Measurements from ENCODE around the gene NADSYN1.

NADSYN1 gene

GRCh38 chr11:71458146-71459070, 5.4 kb downstream of the NADSYN1 start:
- H3K36me3 ChIP-seq (ENCODE audit: control insufficient read depth in 1 of 2, insufficient read depth in 2 of 2, low read length in 2 of 2), result peaks cover 56 to 83% of the 10 kb centered on the region in 2 donors
- H3K9me3 ChIP-seq (ENCODE audit: control insufficient read depth in 1 of 2, low read length in 2 of 2), result no peaks in the 10 kb centered on the region
- H3K9ac ChIP-seq (ENCODE audit: low read depth in 1 of 2, low read length in 2 of 2), result no peak overlapping the region
- no peaks in the 10 kb centered on the region for H3K27me3 ChIP-seq (ENCODE audit: control insufficient read depth in 1 of 2, insufficient read depth in 2 of 2, low read length in 2 of 2)
- peaks cover 12 to 18% of the 10 kb centered on the region in 2 donors for H3K4me1 ChIP-seq (ENCODE audit: control insufficient read depth in 1 of 2, insufficient read depth in 2 of 2, low read length in 2 of 2)
- H3K27ac ChIP-seq (ENCODE audit: low read depth, low read length), result no peak overlapping the region
- no peak overlapping the region for H3K4me3 ChIP-seq (ENCODE audit: low read depth in 1 of 2, low read length in 2 of 2)

GRCh38 chr11:71459076-71459766, 6.2 kb downstream of the NADSYN1 start:
- Histone ChIP-seq H3K27me3 (ENCODE audit: control insufficient read depth in 1 of 2, insufficient read depth in 2 of 2, low read length in 2 of 2) (no peaks in the 10 kb centered on the region), H3K9me3 (ENCODE audit: control insufficient read depth in 1 of 2, low read length in 2 of 2) (no peaks in the 10 kb centered on the region), H3K4me1 (ENCODE audit: control insufficient read depth in 1 of 2, insufficient read depth in 2 of 2, low read length in 2 of 2) (peaks cover 8 to 10% of the 10 kb centered on the region in 2 donors), H3K4me3 (ENCODE audit: low read depth in 1 of 2, low read length in 2 of 2) (no peak overlapping the region), H3K36me3 (ENCODE audit: control insufficient read depth in 1 of 2, insufficient read depth in 2 of 2, low read length in 2 of 2) (peaks cover 56 to 90% of the 10 kb centered on the region in 2 donors), H3K27ac (ENCODE audit: low read depth, low read length) (no peak overlapping the region), H3K9ac (ENCODE audit: low read depth in 1 of 2, low read length in 2 of 2) (no peak overlapping the region)

DNA sequence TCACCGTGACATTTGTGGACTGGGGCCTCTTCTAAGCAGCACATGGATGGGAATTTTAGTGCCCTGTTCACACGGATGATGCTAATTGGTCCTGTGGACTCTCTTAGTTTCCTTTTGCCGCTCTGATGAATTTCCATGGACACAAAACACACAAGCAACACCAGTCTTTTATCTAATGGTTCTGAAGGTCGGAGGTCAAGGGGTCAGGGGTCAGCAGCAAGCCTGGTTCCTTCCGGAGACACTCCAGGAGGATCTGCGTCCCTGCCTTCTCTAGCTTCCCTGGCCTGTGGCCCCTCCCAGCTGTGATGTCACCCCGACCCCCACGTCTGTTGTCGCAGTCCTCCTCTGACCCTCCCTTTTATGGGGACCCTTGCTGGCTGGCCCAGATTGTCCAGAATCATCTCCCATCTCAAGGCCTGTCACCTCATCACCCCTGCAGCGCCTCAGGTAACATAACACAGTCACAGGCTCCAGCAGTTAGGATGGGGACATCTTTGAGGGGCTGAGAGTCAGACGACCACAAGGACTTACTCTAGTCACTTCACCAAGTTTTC, 6.8 kb downstream of the NADSYN1 start:
- Histone ChIP-seq H3K9ac (ENCODE audit: low read depth in 1 of 2, low read length in 2 of 2) (no peak overlapping the region), H3K27me3 (ENCODE audit: control insufficient read depth in 1 of 2, insufficient read depth in 2 of 2, low read length in 2 of 2) (no peaks in the 10 kb centered on the region), H3K4me1 (ENCODE audit: control insufficient read depth in 1 of 2, insufficient read depth in 2 of 2, low read length in 2 of 2) (peaks cover 2 to 4% of the 10 kb centered on the region in 2 donors), H3K27ac (ENCODE audit: low read depth, low read length) (no peak overlapping the region), H3K9me3 (ENCODE audit: control insufficient read depth in 1 of 2, low read length in 2 of 2) (no peaks in the 10 kb centered on the region), H3K36me3 (ENCODE audit: control insufficient read depth in 1 of 2, insufficient read depth in 2 of 2, low read length in 2 of 2) (peaks cover 54 to 91% of the 10 kb centered on the region in 2 donors), H3K4me3 (ENCODE audit: low read depth in 1 of 2, low read length in 2 of 2) (no peak overlapping the region)

DNA sequence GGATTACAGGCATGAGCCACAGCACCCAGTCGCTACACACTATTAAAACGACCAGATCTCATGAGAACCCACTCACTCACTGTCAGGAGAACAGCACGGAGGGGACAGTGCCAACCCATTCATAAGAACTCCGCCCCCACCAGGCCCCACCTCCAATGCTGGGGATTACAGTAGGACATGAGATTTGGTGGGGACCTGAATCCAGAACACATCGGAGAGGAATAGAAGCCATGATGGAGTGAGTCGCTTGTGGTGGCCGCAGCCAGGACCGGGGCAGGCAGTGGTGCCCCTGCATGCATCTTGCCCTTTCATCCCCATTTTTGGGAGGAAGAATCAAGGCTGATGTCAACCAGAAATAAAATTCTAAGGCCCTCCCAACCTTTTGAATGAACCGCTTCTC, 8.7 kb downstream of the NADSYN1 start:
- Histone ChIP-seq H3K4me3 (ENCODE audit: low read depth in 1 of 2, low read length in 2 of 2) (no peak overlapping the region), H3K4me1 (ENCODE audit: control insufficient read depth in 1 of 2, insufficient read depth in 2 of 2, low read length in 2 of 2) (peaks cover 0 to 3% of the 10 kb centered on the region in 2 donors), H3K36me3 (ENCODE audit: control insufficient read depth in 1 of 2, insufficient read depth in 2 of 2, low read length in 2 of 2) (peaks cover 48 to 85% of the 10 kb centered on the region in 2 donors), H3K27me3 (ENCODE audit: control insufficient read depth in 1 of 2, insufficient read depth in 2 of 2, low read length in 2 of 2) (no peaks in the 10 kb centered on the region), H3K9me3 (ENCODE audit: control insufficient read depth in 1 of 2, low read length in 2 of 2) (no peaks in the 10 kb centered on the region), H3K9ac (ENCODE audit: low read depth in 1 of 2, low read length in 2 of 2) (no peak overlapping the region), H3K27ac (ENCODE audit: low read depth, low read length) (no peak overlapping the region)

DNA sequence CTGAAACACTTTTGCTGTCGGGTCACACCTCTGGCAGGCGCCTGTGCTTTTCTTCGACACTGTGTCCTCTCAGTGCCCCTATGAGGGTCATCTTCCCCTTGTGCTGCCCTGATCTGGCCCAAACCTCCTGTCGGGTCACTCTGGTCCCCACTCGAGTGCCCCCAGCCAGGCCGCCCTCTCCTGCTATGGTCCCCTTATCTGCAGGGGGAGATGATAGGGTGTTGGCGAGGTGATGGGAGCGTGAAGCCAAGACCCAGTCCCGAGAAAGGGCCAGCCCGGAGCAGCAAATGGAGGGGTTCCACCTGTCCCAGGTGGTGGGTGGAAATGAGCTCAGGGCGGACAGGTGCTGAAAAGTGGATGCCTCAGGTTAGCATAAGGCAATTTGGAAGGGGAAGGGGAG, 9.7 kb downstream of the NADSYN1 start:
- H3K27me3 ChIP-seq (ENCODE audit: control insufficient read depth in 1 of 2, insufficient read depth in 2 of 2, low read length in 2 of 2), result no peaks in the 10 kb centered on the region
- H3K4me3 ChIP-seq (ENCODE audit: low read depth in 1 of 2, low read length in 2 of 2), result no peak overlapping the region
- no peak overlapping the region for H3K27ac ChIP-seq (ENCODE audit: low read depth, low read length)
- peaks cover 44 to 83% of the 10 kb centered on the region in 2 donors for H3K36me3 ChIP-seq (ENCODE audit: control insufficient read depth in 1 of 2, insufficient read depth in 2 of 2, low read length in 2 of 2)
- H3K9me3 ChIP-seq (ENCODE audit: control insufficient read depth in 1 of 2, low read length in 2 of 2), result no peaks in the 10 kb centered on the region
- peaks cover 0 to 6% of the 10 kb centered on the region in 2 donors for H3K4me1 ChIP-seq (ENCODE audit: control insufficient read depth in 1 of 2, insufficient read depth in 2 of 2, low read length in 2 of 2)
- no peak overlapping the region for H3K9ac ChIP-seq (ENCODE audit: low read depth in 1 of 2, low read length in 2 of 2)

DNA sequence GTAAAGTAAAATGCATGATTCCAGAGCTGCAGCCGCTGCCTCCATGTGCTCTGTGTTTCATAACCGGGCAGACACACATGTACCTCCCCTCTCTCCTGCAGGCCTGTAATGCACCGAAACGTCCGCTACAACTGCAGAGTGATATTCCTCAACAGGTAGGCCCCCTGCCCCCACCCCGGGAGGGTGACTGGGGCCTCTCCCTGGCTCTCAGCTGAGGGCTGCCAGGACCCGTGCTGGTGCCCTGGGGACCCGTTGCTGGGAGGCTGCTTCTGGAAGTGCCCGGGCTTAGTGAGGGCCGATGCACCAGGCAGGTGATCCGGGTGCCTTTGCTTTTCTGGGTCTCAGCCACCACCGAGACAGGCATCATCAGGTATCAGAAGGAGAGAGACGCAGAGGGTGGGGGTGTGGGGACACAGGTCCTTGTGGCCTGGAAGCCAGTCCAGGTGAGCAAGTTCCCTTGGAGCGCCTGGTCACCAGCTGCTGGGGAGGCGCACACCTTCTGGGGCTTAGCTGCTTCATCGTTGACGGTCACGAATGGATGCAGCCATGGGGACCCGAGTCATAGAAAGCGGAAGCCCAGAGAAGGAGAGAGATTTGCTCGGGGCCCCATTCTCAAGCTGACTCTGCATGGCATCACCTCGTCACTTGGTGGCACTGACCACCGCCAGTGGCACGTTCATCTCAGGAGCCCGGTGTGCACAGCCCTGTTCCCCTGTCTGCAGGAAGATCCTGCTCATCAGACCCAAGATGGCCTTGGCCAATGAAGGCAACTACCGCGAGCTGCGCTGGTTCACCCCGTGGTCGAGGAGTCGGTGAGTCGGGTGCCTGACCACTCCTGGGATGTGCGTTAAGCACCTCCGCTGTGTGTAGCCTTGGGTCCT, 10.6 kb downstream of the NADSYN1 start:
- no peak overlapping the region for H3K9ac ChIP-seq (ENCODE audit: low read depth in 1 of 2, low read length in 2 of 2)
- H3K36me3 ChIP-seq (ENCODE audit: control insufficient read depth in 1 of 2, insufficient read depth in 2 of 2, low read length in 2 of 2), result peaks cover 37 to 79% of the 10 kb centered on the region in 2 donors
- no peak overlapping the region for H3K4me3 ChIP-seq (ENCODE audit: low read depth in 1 of 2, low read length in 2 of 2)
- no peaks in the 10 kb centered on the region for H3K27me3 ChIP-seq (ENCODE audit: control insufficient read depth in 1 of 2, insufficient read depth in 2 of 2, low read length in 2 of 2)
- no peaks in the 10 kb centered on the region for H3K9me3 ChIP-seq (ENCODE audit: control insufficient read depth in 1 of 2, low read length in 2 of 2)
- no peak overlapping the region for H3K27ac ChIP-seq (ENCODE audit: low read depth, low read length)
- H3K4me1 ChIP-seq (ENCODE audit: control insufficient read depth in 1 of 2, insufficient read depth in 2 of 2, low read length in 2 of 2), result peaks cover 0 to 6% of the 10 kb centered on the region in 2 donors

DNA sequence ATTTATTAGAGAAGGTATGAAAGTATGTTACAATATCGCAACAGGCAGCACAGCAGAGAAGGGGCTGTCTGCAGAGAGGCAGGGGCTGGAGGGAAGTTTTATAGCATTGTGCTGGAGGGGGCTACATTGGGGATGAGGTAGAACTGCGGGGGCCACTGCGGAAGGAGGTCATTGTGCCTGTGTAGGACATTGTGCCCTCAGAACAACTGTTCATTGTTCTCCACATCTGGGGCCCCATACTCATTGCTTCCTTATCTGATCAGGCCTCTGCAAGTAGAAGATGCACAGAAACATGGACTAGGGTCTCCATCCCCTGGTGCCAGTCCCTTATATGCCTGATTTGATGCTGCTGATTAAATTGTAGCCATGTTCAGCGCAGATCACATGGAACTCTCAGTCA, 12.1 kb downstream of the NADSYN1 start:
- Histone ChIP-seq H3K36me3 (ENCODE audit: control insufficient read depth in 1 of 2, insufficient read depth in 2 of 2, low read length in 2 of 2) (peaks cover 23 to 64% of the 10 kb centered on the region in 2 donors), H3K4me1 (ENCODE audit: control insufficient read depth in 1 of 2, insufficient read depth in 2 of 2, low read length in 2 of 2) (peaks cover 0 to 6% of the 10 kb centered on the region in 2 donors), H3K27ac (ENCODE audit: low read depth, low read length) (no peak overlapping the region), H3K27me3 (ENCODE audit: control insufficient read depth in 1 of 2, insufficient read depth in 2 of 2, low read length in 2 of 2) (no peaks in the 10 kb centered on the region), H3K9ac (ENCODE audit: low read depth in 1 of 2, low read length in 2 of 2) (no peak overlapping the region), H3K9me3 (ENCODE audit: control insufficient read depth in 1 of 2, low read length in 2 of 2) (no peaks in the 10 kb centered on the region), H3K4me3 (ENCODE audit: low read depth in 1 of 2, low read length in 2 of 2) (no peak overlapping the region)

DNA sequence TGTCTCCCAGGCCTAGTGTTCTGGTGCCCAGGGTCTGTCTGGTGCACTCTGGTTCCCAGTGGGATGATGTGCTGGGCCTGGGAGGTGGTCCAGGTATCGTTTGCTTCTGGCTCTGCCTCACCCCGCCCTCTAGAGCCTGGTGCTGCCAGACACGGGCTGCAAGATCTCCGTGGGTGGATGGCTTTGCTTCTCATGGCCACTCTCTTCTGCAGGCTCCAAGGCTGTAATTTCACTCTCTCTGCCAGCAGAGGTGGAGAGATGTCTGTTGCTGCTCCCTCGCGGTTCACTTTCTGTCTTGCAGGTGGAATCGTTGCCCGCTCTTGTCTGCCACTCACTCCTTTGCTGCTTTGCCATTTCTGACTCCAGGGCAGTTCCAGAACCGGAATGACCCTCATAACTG, 13.4 kb downstream of the NADSYN1 start:
- peaks cover 22 to 57% of the 10 kb centered on the region in 2 donors for H3K36me3 ChIP-seq (ENCODE audit: control insufficient read depth in 1 of 2, insufficient read depth in 2 of 2, low read length in 2 of 2)
- H3K27me3 ChIP-seq (ENCODE audit: control insufficient read depth in 1 of 2, insufficient read depth in 2 of 2, low read length in 2 of 2), result no peaks in the 10 kb centered on the region
- H3K4me3 ChIP-seq (ENCODE audit: low read depth in 1 of 2, low read length in 2 of 2), result no peak overlapping the region
- H3K9me3 ChIP-seq (ENCODE audit: control insufficient read depth in 1 of 2, low read length in 2 of 2), result no peaks in the 10 kb centered on the region
- H3K9ac ChIP-seq (ENCODE audit: low read depth in 1 of 2, low read length in 2 of 2), result no peak overlapping the region
- peaks cover 0 to 6% of the 10 kb centered on the region in 2 donors for H3K4me1 ChIP-seq (ENCODE audit: control insufficient read depth in 1 of 2, insufficient read depth in 2 of 2, low read length in 2 of 2)
- H3K27ac ChIP-seq (ENCODE audit: low read depth, low read length), result no peak overlapping the region

DNA sequence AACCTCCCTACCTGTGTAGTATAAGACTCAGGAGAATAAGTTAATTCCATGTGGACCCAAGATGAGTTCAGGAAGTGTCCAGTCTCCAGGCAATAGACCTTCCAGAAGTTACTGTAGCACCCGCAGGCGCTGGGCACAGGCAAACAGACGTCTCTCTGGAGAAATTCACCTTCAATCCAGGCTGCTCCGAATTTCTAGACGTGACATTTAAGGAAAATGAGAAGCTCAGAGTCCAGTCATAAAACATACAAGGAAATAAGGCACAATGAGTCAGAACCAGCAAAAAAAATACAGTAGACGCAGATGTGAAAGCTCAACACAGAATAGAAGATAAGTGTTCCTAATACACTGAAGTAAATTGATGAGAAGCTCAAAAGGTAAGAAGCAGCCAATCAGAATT, 14.2 kb downstream of the NADSYN1 start:
- Histone ChIP-seq H3K4me3 (ENCODE audit: low read depth in 1 of 2, low read length in 2 of 2) (no peak overlapping the region), H3K27me3 (ENCODE audit: control insufficient read depth in 1 of 2, insufficient read depth in 2 of 2, low read length in 2 of 2) (no peaks in the 10 kb centered on the region), H3K4me1 (ENCODE audit: control insufficient read depth in 1 of 2, insufficient read depth in 2 of 2, low read length in 2 of 2) (peaks cover 0 to 6% of the 10 kb centered on the region in 2 donors), H3K9me3 (ENCODE audit: control insufficient read depth in 1 of 2, low read length in 2 of 2) (no peaks in the 10 kb centered on the region), H3K9ac (ENCODE audit: low read depth in 1 of 2, low read length in 2 of 2) (no peak overlapping the region), H3K36me3 (ENCODE audit: control insufficient read depth in 1 of 2, insufficient read depth in 2 of 2, low read length in 2 of 2) (peaks cover 23 to 58% of the 10 kb centered on the region in 2 donors), H3K27ac (ENCODE audit: low read depth, low read length) (no peak overlapping the region)

All from duodenal mucosa (tissue), 2 donors.